GM03348 (cell line): ENCODE results near the gene HOMER3.
A peak's percentile ranks its signal among the peaks of the same experiment; 100 is the strongest.

Source experiments
- DNase-seq: peaks from one replicate; pipeline ENCODE4 v3.0.0; 2012; ENCODE audit warnings: low spot score

Gene HOMER3

DNA sequence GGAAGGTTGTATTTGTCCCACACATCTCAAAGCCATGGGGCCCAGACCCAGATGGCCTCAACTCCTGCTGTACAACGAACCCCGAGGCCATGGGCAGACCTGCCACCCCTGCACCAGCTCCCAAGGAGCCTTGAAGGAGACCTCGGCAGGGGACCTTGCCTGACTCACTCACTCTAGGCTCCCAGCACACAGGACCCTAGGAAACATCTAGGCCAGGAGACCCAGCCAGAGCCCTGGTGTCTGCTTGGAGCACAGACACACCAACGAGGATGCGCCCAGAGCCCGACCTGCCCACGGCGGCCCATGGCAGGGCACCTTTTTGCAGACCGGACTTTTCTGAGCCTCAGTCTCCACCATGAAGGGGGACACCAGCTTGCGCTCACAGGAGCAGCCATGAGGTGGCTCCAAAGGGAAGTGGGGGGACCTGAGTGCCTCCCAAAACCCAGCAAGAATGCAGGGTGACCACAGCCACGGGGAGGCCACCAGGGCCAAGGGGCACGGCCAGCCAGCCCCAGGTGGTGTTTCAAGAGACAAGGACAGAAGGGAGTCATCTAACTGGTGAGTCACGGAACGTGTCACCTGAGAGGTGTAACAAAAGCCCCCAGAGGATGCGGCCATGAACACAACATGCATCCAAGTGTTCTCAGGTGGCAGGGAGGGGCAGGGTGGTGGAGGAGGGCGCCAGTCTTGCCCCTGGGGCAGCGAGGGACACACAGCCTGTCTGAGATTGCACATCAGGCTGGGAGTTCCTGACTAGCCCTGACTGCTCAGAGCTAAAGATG lies 40.1 kb downstream of the HOMER3 start:
- DNase-seq, result no peak

DNA sequence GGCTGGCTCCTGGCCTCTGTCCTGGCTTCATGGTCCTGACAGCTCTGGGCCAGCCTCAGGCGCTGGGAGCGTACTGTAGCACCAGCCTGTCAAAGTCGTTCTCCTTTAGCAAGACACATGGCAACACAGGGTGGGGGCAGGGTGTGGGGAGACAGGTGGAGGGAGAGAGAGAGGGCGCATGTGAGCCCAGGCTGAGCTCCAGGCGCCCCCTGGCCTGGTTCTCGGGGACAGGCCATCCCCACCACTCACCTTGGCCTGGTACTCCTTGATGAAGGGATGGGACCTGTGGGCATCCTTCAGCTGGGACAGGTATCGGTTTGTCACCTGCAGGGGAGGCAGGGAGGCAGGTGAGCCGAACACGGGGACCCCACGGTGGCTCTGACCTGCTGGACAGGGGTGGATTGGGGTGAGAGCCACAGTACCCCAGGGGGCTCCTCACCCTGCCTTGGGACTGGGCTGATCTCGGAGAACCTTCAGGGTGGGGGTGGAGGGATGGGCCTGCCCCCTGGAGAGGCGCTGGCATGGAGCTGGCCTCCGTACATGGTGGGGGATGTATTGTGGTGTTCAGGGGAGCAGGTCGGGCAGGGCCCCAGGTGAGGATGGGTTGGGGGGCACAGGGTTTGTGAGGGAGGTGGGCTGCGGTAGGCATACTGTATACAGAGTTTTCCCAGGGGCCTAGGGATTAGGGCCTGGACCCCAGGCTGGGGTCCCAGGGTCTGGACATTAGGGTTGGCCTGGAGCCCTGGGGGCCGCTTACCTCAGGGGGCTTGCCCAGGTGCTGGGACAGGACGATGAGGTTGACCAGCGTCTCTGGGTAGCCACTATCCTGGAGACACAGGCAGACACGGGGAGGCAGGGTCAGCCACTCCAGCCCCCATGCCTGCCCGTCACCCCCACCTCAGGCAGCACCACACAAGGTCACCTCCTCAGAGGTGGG lies 41.1 kb downstream of the HOMER3 start:
- DNase-seq, result no peak

DNA sequence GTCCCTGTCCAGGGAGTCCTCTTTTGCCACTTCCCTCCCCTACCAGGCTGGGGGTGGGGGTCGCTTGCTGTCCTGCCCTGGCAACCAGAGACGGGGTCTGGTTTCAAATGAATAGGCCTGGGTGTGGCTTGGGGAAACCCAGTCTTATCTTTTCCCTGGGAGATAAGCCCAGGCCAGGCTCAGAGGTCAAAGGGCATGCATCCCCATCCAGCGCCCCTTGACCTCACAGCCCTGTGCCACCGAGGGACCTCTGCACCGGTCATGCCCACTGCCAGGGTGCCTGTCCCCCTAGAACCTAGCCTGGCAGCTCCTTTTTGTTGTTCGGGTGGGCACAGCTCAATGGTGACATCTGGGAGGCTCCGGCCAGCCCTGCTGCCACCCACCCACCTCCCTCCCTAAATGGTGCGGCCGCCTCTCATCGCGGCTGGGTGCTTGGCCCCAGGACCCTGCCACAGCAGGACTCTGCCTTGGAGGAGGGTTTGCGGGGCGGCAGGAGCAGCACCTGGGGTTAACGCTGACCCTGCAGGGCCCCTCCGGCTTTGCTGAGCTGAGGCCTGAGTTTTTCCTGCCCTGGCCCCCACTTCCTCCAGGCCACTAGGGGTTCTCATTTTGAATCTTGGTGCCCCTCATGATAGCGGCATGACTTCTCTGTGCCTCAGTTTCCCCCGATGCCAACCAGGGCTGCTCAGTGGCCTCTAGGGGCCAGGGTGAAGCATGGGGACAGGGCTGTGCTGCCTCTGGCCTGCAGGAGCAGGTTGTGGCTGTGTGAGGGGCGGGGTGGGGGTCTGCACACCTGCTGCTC lies 42.2 kb downstream of the HOMER3 start:
- no peak for DNase-seq

DNA sequence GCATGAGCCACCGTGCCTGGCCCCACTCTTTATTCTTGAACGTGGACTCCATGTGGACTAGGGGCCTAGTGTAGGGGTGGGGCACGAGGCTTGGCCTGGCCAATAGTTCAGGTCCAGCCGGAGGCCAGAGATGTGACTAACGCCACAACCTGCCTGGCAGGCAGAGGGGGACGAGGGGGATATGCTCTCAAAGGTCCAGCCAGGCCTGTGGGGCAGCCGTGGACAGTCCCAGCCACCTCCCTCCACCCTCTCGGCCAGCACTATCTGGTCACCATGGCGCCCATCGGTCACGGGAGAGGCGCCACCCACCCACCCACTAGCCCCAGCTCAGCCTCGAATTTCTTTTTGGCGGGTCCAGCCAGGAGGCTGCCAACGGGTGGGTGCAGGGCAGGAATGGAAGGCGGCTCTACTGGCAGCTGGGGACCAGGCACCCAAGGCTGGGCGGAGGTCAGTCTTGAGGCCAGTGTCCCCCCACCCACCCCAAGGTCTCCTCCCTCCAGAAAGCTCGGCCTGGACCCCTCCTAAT lies 42.9 kb downstream of the HOMER3 start:
- DNase-seq, result no peak

DNA sequence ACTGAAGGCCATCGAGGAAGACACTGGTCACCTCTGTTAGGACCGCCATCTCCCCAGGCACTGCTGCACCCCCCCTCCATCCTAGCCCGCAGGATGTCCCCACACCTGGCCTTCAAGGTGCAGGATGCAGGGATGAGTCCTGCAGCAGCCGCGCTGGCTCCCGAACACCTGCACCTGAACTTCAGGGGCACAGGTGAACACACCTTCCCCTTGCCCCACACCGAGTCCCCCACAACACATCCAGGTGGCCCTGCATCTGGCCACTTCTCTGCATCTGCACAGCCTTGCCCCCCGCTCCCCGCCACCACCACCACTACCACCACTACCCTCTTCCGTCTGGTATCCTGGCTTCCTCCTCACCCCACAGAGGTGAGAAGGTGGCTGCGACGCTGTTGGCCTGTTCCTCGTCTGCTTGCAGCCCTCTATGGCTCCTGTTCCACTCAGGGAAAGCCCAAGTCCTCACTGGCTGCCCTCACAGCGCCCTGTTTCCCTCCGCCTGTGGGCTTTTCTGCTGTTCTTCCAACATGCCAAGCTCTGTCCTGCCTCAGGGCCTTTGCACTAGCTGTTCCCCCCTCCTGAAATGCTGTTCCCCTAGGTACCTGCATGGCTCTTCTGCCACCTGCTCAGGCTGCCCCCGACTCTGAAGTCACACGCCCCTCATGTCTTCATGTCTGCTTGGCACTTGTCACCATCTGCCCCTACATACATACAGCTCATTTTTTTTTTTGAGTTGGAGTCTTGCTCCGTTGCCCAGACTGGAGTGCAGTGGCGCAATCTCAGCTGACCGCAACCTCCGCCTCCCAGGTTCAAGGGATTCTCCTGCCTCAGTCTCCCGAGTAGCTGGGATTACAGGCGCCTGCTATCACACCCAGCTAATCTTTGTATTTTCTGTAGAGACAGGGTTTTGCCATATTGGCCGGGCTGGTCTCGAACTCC lies 43.7 kb downstream of the HOMER3 start:
- DNase-seq, result no peak

DNA sequence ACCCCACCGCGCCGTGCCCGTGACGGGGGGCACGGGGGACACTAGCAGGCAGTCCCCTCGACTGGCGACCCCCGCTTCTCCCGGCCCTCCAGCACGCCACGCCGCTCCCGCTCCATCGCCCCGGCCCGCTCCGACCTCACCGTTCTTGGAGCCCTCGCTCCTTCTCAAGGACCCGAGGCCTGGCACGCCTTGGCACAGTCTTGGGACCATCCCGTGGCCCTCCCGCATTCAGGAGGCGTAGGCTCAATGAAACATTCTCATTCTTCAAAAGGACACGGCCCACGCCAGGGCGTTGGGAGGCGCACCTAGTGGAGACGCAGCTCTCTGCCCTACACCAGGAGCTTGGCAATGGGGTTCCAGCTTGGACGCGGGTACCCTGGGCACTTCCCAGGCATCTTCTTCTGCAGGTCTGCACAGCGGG lies 44.6 kb downstream of the HOMER3 start:
- DNase-seq, result peak; percentile 41

DNA sequence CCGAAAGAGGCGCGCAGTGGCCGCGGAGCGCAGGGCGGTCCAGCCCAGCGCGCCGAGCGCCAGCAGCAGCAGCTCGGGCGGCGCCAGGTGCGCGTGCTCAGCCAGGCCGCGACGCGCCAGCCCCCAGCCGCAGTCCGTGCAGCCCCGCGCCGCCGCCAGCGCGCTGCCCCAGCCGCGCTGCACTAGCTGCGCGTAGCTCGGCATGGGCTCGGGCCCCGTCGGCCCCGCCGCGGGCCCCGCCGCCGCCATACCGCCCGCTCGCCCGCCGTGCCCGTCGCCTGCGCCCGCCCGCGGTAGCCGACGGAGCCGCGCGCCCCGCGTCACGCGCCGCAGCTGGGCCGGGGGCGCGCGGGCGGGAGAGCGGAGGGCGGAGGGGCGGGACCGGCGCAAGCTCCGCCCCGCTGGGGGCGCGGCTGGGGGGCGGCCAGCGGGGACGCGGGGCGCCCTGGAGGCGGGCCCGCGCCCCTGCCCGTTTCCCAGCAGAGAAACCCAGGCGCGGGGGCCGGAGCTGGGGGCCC lies 45.1 kb downstream of the HOMER3 start, which contains the start of gene CERS1:
Gene CERS1, minus strand, starts transcription at position 335 of the 518 bp plus-strand sequence. Its CDS starts 86 bp downstream, at position 249.
- DNase-seq, result peak; percentile 55

DNA sequence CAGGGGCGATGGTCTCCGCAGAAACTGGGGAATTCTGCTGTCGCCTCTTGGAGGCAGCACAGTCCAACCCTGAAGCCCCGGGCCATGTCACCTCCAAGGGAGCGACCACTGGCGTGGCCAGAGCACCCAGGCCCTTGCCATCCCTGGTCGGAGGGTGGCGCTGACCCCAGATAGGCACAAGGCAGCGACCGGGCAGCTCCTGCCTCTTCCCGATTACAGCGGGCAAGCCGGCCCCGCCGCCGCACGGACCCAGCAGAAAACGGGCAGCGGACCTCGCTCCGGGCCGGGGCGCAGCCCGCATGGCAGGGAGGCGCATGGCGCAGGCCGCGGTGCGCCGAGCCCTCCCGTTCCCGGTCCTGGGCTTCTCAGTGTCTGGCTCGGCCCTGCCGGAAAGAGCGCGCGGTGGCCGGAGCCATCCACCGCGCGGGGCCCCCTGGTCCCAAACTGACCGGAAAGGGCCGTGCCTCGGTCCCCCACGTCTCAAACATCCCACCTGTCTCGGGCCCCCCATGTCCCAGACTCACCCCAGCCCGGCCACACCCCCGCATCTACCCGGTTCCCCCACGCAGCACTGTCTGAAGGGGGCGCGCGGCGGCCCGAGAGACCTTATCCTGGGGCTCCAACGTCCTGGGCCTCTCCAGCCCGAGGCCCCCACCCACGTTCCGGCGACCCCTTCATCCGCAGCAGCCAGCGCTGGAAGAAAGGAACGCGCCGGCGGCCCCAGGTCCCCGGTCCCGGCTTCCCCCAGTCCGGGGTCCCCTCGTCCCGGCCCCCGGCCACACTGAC lies 45.8 kb downstream of the HOMER3 start:
- DNase-seq, result peak; percentile 65

DNA sequence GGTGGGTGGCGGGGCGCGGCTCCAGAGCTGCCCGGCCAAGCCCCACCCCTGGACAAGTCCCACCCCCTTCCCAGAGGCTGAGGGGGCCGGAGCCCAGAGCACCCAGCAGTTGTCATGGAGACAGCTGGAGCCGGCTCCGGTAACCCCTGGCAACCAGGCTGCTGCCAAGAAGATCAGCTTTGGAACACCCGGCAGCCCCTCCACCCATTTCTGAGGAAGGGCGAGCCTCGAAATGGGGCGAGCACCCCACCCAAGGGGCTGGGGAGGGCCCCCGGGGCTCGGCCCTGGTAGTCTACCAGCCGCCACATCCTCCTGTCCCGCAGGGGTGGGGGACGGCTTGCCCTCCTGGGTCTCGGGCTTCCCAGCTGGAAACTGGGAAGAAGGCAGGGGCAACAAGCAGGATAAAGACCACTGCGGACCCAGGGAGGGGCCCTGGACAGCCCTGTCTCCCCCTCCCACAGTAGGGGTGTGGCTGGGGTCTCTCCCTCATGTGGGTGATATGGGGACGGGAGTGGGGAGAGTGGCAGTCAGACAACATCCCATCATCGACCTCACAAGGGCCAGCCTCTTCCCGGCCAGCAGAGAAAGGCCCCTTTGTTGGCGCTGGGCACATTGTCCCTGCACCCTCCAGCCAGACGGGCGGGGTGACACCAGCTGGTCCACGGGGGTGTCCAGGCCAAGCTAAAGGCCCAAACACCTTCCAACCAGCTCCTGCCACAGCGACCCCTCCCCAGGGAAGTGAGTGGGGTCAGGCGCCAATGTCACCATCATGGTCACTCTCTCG lies 46.6 kb downstream of the HOMER3 start:
- DNase-seq, result peak; percentile 46

DNA sequence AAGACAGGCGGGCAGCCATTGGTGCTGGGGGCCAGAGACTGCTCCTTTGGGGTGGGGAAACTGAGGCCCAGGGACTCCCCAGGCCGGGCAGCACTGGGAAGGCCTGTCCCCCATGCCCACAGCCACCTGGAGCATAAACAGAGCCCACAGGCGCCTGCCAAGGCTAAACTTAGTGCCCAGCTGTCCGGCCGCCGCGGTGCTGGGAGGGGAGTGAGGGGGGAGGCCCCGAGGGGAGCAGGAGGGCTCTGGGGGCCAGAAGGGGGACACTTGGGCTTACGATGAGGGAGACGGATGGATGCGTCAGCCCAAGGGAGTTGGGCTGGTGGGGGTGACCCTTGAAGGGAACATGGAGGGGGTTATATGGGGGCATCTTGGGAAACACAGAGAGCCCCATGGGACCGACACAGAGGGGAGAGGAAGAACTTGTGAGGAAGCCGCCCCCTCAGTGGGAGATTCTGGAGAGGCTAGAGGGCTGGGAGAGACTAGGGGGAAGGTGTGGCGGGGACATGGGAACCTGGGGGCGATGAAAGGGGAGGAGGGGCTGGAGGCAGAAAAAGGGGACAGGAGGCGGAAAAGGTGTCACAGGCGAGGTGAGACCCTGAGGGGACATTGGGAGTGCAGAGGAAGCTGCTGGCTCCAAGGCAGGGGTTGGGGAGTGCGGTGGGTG lies 47.3 kb downstream of the HOMER3 start:
- DNase-seq, result no peak

DNA sequence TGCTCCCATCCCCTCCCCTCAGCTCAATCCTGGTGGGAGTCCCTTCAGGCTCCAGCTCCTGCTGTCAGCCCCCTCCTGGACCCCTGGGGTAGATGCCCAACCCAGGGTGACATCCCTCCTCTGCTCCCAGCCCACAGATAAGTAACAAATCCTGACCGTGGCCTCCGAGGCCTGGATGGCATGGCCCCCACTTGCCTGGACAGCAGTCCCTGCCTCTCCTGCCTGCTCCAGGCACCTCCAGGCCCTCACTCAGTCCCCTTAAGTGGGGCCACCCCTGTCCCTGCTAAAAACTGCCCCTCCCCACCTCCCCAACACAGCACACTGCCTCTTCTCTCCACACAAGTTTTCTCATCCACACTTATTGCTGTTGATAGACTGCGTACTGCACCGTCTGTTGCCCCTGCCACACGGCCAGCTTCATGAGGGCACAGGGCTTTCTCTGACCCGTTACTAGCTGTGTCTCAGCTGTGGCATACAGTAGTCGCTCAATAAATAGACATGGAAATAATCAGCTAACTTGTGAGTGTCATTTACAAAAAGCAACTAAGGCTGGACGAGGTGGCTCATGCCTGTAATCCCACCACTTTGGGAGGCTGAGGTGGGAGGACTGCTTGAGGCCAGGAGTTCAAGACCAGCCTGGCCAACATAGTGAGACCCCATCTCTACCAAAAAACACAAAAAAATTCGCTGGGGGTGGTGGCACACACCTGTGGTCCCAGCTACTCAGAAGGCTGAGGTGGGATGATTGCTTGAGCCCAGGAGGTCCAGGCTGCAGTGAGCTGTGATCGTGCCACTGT lies 50.9 kb downstream of the HOMER3 start:
- no peak for DNase-seq

DNA sequence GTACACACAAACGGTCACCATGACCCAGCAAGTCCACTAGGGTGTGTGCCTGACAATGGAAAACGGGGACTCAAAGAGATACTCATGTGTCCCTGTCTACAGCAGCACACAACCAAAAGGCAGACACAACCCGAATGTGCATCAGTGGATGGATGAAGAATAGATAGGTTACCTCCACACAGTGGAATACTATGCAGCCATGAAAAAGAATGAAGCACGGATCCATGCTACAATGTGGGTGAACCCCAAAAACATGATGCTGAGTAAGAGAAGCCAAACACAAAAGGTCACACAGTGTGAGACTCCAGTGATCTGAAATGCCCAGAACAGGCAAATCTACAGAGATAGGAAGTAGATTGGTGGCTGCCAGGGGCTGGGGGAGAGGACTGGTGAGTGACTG lies 54.0 kb downstream of the HOMER3 start:
- no peak for DNase-seq

DNA sequence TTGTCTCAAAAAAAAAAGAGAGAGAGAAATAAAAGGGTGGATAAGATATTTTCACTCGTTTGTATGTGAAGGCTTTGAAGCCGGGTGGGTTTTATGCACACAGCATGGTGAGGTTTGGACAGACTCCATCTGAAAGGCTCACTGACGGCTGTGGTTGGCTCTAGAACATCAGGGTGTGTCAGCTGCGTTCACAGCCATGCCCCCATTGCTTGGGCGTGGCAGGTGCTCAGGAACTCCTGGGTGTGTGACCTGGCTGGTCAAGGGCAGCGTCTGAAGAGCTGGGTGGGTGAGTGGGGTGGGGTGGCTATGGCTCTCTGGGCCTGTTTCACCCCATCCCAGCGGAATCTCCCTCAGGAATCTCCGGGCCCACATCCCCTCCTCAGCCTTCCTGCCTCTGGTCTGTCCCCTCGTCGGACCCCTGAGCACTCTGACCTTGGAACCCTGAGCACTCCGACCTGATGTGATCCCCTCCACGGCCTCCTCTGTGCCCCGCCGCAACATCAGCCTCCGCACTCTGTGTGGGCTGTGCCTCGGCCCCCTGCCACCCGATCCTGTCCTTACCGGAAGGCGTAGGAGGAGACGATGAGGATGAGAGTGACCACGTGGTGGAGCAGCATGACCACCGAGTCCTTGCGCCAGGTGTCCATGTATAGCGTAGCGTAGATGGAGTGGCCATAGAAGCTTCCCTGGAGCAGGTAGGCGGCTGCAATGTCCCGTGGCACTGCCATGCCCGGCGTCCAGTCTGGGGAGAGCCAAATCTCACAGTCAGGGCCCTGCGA lies 57.3 kb downstream of the HOMER3 start:
- DNase-seq, result no peak

DNA sequence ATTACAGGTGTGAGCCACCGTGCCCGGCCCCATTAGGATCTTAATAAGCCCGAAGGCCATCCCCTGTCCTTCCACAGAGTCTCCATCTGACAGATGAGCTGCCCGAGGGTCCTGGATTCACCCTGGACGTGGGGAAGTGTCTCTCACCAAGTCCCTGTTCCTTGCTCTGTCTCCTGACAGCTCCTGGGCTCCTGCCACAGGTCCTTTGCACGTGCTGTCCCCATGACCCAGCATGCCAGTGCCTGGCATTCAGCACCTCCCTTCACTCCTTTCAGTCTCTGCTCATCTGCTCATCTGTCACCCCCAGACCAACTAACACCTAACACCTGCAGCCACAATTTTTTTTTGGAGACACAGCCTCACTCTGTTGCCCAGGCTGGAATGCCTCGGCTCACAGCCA lies 59.5 kb downstream of the HOMER3 start:
- DNase-seq, result no peak

DNA sequence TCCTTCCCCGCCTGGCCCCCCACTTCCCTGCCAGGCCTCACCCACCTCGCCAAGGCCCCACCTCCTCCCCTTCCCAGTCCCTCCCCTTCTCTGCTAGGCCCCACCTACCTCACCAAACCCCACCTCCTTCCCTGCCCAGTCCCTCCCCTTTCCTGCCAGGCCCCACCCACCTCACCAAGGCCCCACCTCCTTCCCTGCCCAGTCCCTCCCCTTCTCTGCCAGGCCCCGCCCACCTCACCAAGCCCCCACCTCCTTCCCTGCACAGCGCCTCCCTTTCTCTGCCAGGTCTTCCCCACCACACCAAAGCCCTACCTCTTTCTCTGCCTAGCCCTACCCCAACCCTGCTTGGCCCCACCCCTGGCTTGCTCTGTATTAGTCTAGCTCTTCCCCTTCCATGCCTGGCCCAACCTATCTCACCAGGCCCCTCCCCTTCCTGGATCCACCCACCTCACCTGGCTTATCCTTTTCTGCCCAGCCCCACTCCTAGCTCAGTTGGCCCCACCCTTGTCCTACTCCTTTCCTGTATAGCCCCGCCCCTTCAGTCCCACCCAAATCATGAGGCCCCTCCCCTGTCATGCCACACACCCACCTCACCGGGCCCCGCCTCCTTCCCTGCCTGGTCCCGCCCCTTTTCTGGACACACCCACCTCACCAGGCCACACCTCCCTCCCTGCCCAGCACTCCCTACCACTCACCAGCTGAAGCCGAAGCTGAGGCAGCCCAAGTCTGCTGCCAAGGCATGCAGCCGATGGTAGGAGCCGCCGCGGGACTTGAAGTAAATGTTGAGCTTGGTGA lies 61.2 kb downstream of the HOMER3 start:
- peak; percentile 50 for DNase-seq
